Suprapubic skin (tissue), 2 donors: ENCODE results near the gene SUGCT.

ENCODE experiments used
- EP300 ChIP-seq: sonication (generic); formaldehyde crosslinking; IDR thresholded peaks from one replicate; pipeline ENCODE4 v1.6.1; 2017; ENCODE audit warnings: antibody characterized with exemption
- POLR2A ChIP-seq, 2 donors: fragments of 450-650 bp; IDR thresholded peaks; one replicate each; pipeline ENCODE4 v1.6.1; 2017; ENCODE audit warnings: antibody characterized with exemption in 2 of 2, mild to moderate bottlenecking in 2 of 2, moderate library complexity in 2 of 2

DNA sequence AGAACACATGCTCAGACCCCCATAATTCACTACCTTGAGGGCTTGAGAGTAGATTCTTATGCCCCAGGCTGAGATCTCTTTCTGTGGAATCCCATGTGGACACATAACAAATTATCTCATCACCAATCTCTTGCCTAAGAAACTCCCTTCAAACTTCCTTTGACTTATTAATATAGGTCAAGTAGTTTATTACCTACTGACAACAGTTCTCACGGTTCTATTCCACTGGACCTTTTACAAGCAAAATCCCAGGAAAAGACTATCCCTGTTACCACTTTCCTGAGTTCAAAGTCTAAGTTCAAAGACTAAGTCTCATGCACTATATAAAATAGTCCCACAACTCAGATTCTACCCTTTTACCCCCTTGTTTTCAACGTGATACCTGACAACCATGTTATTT is 754.7 kb downstream of the SUGCT start:
- no peak for TF ChIP-seq POLR2A (IDR thresholded peaks at IDR 0.05)
- TF ChIP-seq EP300 = no peak
